Body of pancreas (tissue), 4 donors: ENCODE data around the gene TPRKB. TPM values are rescaled to one million over a fixed set of nuclear protein-coding genes. Genes with fewer than 3 reads are reported as not detected.
A peak's percentile ranks its signal among the peaks of the same experiment; 100 is the strongest.
"Not testable (repeated sequence)": the region's sequence is repeated elsewhere in the genome, so short reads cannot be mapped to it uniquely, and the experiment has no call there.

Experiments
- ATAC-seq: fragments of 150-250 bp; one replicate; pipeline ENCODE4 v1.9.1; 2016
- DNase-seq, 4 donors: peaks; one replicate each; pipeline ENCODE4 v3.0.0-alpha.2; 2019
- H3K27ac ChIP-seq, 4 donors: fragments of 200-600 bp; sonication (generic); 1 replicate in 3 of 4; 2 replicates in 1 of 4; pipeline versions ENCODE4 v1.5.1 to v1.6.1; 2016 to 2019; ENCODE audit warnings: mild to moderate bottlenecking in 1 of 4, mixed read lengths in 1 of 4, moderate library complexity in 1 of 4
- H3K27me3 ChIP-seq, 2 donors: fragments of 200-600 bp; sonication (generic); one replicate each; pipeline ENCODE4 v1.6.0; 2016; ENCODE audit warnings: mild to moderate bottlenecking in 1 of 2
- H3K36me3 ChIP-seq, 2 donors: fragments of 200-600 bp; sonication (generic); replicated peaks in 1 of 2; 2 replicates each; pipeline ENCODE4 v1.5.1; 2016; ENCODE audit warnings: low read depth in 2 of 2; ENCODE audit not compliant: insufficient read depth in 1 of 2
- H3K4me1 ChIP-seq: fragments of 200-600 bp; sonication (generic); one replicate; pipeline ENCODE4 v1.6.0; 2016
- H3K4me3 ChIP-seq, 2 donors: fragments of 200-600 bp; sonication (generic); 1 replicate in 1 of 2; 2 replicates in 1 of 2; pipeline ENCODE4 v1.5.1; 2016 to 2019
- H3K9me3 ChIP-seq, 3 donors: fragments of 200-600 bp; sonication (generic); 1 replicate in 2 of 3; 2 replicates in 1 of 3; pipeline ENCODE4 v1.5.1; 2016
- CTCF ChIP-seq, 7 experiments: fragments of 450-650 bp in 4 of 7; fragments of 200-600 bp in 3 of 7; sonication (generic) in 3 of 7; IDR thresholded peaks; one replicate each; pipeline ENCODE4 v1.5.1; 2016 to 2019; ENCODE audit warnings: antibody characterized with exemption in 7 of 7
- POLR2A ChIP-seq, 3 donors: fragments of 450-650 bp; IDR thresholded peaks; one replicate each; pipeline ENCODE4 v1.6.1; 2016; ENCODE audit warnings: antibody characterized with exemption in 3 of 3, mild to moderate bottlenecking in 2 of 3
- WGBS, 2 donors: methylation state at CpG; one replicate each; pipeline ENCODE4 v1.1.5; 2017; 5-methylcytosine and 5-hydroxymethylcytosine counted together
- intact Hi-C: fragments of 100-400 bp; cut with DNase I; formaldehyde crosslinking; loops from one replicate; pipeline ENCODE4 v1.15.1; 2023
- total RNA-seq, 2 donors: library from RNA; depleted of rRNA; stranded (reverse); fragments of >200 nt; gene quantifications; one replicate each; pipeline ENCODE4 v1.1.0, GENCODE V29; 2016

TPRKB gene
- total RNA-seq, 2 donors from 2014 or later = 12.5 to 14.5 TPM

GRCh38 chr2:73704285-73704684 lies 32.9 kb downstream of the TPRKB start:
- no peak for TF ChIP-seq CTCF (IDR thresholded peaks at IDR 0.05)
- no peak for TF ChIP-seq POLR2A (IDR thresholded peaks at IDR 0.05)
- intact Hi-C loops = no loop called here
- ATAC-seq = no peak
- H3K9me3 ChIP-seq = no peaks in the 10 kb centered on the region
- 48 to 68% methylated on average over 5 to 6 of the region's 6 CpGs for WGBS, 2 donors
- H3K4me1 ChIP-seq = peaks cover 15% of the 10 kb centered on the region
- no peaks in the 10 kb centered on the region for H3K27me3 ChIP-seq
- no peaks in the 10 kb centered on the region for H3K36me3 ChIP-seq
- no peak for DNase-seq
- H3K4me3 ChIP-seq = no peak overlapping the region
- no peak overlapping the region for H3K27ac ChIP-seq

GRCh38 chr2:73703675-73704074 lies 33.5 kb downstream of the TPRKB start:
- TF ChIP-seq CTCF (IDR thresholded peaks at IDR 0.05) = no peak
- no peak for TF ChIP-seq POLR2A (IDR thresholded peaks at IDR 0.05)
- H3K9me3 ChIP-seq = no peaks in the 10 kb centered on the region
- WGBS, 2 donors = 86 to 87% methylated on average over 4 to 5 of the region's 5 CpGs
- H3K27me3 ChIP-seq = no peaks in the 10 kb centered on the region
- DNase-seq (no peak), ATAC-seq (no peak)
- intact Hi-C loops = no loop called here
- no peak overlapping the region for H3K4me3 ChIP-seq
- H3K4me1 ChIP-seq = peaks cover 15% of the 10 kb centered on the region
- H3K27ac ChIP-seq = no peak overlapping the region
- no peaks in the 10 kb centered on the region for H3K36me3 ChIP-seq

GRCh38 chr2:73702852-73703493 lies 34.2 kb downstream of the TPRKB start:
- intact Hi-C loops, DNase-seq, H3K9me3 ChIP-seq, H3K36me3 ChIP-seq, H3K4me3 ChIP-seq, H3K27me3 ChIP-seq, H3K27ac ChIP-seq, ATAC-seq: not testable (repeated sequence)
- H3K4me1 ChIP-seq = peaks cover 15% of the 10 kb centered on the region
- WGBS, 2 donors = 68 to 85% methylated on average over 3 of the region's 3 CpGs

GRCh38 chr2:73701968-73702665 lies 35.0 kb downstream of the TPRKB start:
- no peaks in the 10 kb centered on the region for H3K27me3 ChIP-seq
- H3K36me3 ChIP-seq = no peaks in the 10 kb centered on the region
- WGBS, 2 donors = 57 to 61% methylated on average over 8 of the region's 8 CpGs
- TF ChIP-seq CTCF (IDR thresholded peaks at IDR 0.05) = no peak
- TF ChIP-seq POLR2A (IDR thresholded peaks at IDR 0.05) = no peak
- H3K27ac ChIP-seq = peak overlapping the region in 3 of 4 donors; percentile 37 to 42 (median 42)
- intact Hi-C loops = no loop called here
- H3K4me1 ChIP-seq = peaks cover 15% of the 10 kb centered on the region
- H3K4me3 ChIP-seq = no peak overlapping the region
- H3K9me3 ChIP-seq = no peaks in the 10 kb centered on the region
- ATAC-seq = peak; percentile 63
- peak; percentile 37 to 65 (median 54) for DNase-seq

- H3K27ac ChIP-seq = peak overlapping the region in 1 of 4 donors; percentile 37
- H3K4me3 ChIP-seq, H3K27me3 ChIP-seq, intact Hi-C loops, DNase-seq, H3K9me3 ChIP-seq, H3K36me3 ChIP-seq, ATAC-seq: not testable (repeated sequence)
- H3K4me1 ChIP-seq = peaks cover 15% of the 10 kb centered on the region
- 60 to 86% methylated on average over 1 to 2 of the region's 3 CpGs for WGBS, 2 donors
These were observed 35.7 kb downstream of the TPRKB start for GRCh38 chr2:73701448-73701765.
